Measurements from ENCODE around the gene MPHOSPH9. TPM values are rescaled to one million over a fixed set of nuclear protein-coding genes. Genes with fewer than 3 reads are reported as not detected.

The MPHOSPH9 gene
- total RNA-seq, 2 experiments from 2014 or later = 75.0 to 84.3 TPM

- CTCF ChIA-PET = interaction anchor here (0.5 kb wide), 1 partner anchor 201 kb away, joined by 3 read pairs; no protein-coding TSS in a partner anchor
- POLR2A ChIA-PET = interaction anchor here (0.6 kb wide), 1 partner anchor 28 kb away, joined by 8 read pairs; no protein-coding TSS in a partner anchor
Measured at GRCh38 chr12:123141615-123142517, 91.1 kb downstream of the MPHOSPH9 start.

- CTCF ChIA-PET = interaction anchor here (0.5 kb wide), 1 partner anchor 202 kb away, joined by 3 read pairs; no protein-coding TSS in a partner anchor
- POLR2A ChIA-PET = interaction anchor here (0.6 kb wide), 1 partner anchor 29 kb away, joined by 8 read pairs; no protein-coding TSS in a partner anchor
Measured at GRCh38 chr12:123140676-123141614, 92.0 kb downstream of the MPHOSPH9 start.

GRCh38 chr12:123139926-123140675 lies 92.8 kb downstream of the MPHOSPH9 start:
- CTCF ChIA-PET = no interaction called here

GRCh38 chr12:123135688-123136087 lies 97.3 kb downstream of the MPHOSPH9 start:
- POLR2A ChIA-PET = interaction anchor here (0.9 kb wide), 1 partner anchor 10 kb away, joined by 3 read pairs; no protein-coding TSS in a partner anchor
- CTCF ChIA-PET = interaction anchor here (1.3 kb wide), 1 partner anchor 13 kb away, joined by 3 read pairs; no protein-coding TSS in a partner anchor

More at GRCh38 chr12:123139926-123140675, 92.8 kb downstream of the MPHOSPH9 start:
- POLR2A ChIA-PET = no interaction called here

- CTCF ChIA-PET = interaction anchor here (0.5 to 1.3 kb wide), 2 partner anchors 12 to 44 kb away, joined by 3 to 4 read pairs; no protein-coding TSS in a partner anchor
Measured at GRCh38 chr12:123134826-123135225, 98.1 kb downstream of the MPHOSPH9 start.

GRCh38 chr12:123134271-123134671 lies 98.7 kb downstream of the MPHOSPH9 start:
- ChIA-PET CTCF (interaction anchor here (1.3 kb wide), 1 partner anchor 11 kb away, joined by 3 read pairs; no protein-coding TSS in a partner anchor), POLR2A (no interaction called here)

More at GRCh38 chr12:123134826-123135225, 98.1 kb downstream of the MPHOSPH9 start:
- POLR2A ChIA-PET = interaction anchor here (0.6 to 0.9 kb wide), 2 partner anchors 9 to 109 kb away, joined by 3 to 6 read pairs; no protein-coding TSS in a partner anchor

GRCh38 chr12:123133701-123134100 lies 99.2 kb downstream of the MPHOSPH9 start:
- ChIA-PET POLR2A (no interaction called here), CTCF (no interaction called here)

- ChIA-PET CTCF (no interaction called here), POLR2A (no interaction called here)
Measured at GRCh38 chr12:123132951-123133619, 99.9 kb downstream of the MPHOSPH9 start.

- CTCF ChIA-PET = interaction anchor here (0.8 kb wide), 1 partner anchor 179 kb away, joined by 3 read pairs; no protein-coding TSS in a partner anchor
- POLR2A ChIA-PET = no interaction called here
Measured at GRCh38 chr12:123131879-123132402, 101.0 kb downstream of the MPHOSPH9 start.

- POLR2A ChIA-PET = interaction anchor here (0.5 to 0.6 kb wide), 2 partner anchors 11 to 624 kb away, joined by 3 to 5 read pairs; no protein-coding TSS in a partner anchor
- CTCF ChIA-PET = no interaction called here
Measured at GRCh38 chr12:123131291-123131832, 101.6 kb downstream of the MPHOSPH9 start.

- ChIA-PET CTCF (no interaction called here), POLR2A (no interaction called here)
Measured at GRCh38 chr12:123129621-123130020, 103.3 kb downstream of the MPHOSPH9 start.

- ChIA-PET POLR2A (no interaction called here), CTCF (interaction anchor here (0.7 to 1.5 kb wide), 2 partner anchors 25 to 134 kb away, joined by 3 read pairs; no protein-coding TSS in a partner anchor)
Measured at GRCh38 chr12:123127182-123127495, 105.8 kb downstream of the MPHOSPH9 start.

- CTCF ChIA-PET = interaction anchor here (1.5 kb wide), 1 partner anchor 24 kb away, joined by 3 read pairs; no protein-coding TSS in a partner anchor
- POLR2A ChIA-PET = no interaction called here
Measured at GRCh38 chr12:123126294-123127181, 106.4 kb downstream of the MPHOSPH9 start.

GRCh38 chr12:123122626-123123025 lies 110.3 kb downstream of the MPHOSPH9 start:
- ChIA-PET POLR2A (no interaction called here), CTCF (interaction anchor here (0.6 to 1.2 kb wide), 2 partner anchors 12 to 345 kb away, joined by 3 to 5 read pairs; no protein-coding TSS in a partner anchor)

- ChIA-PET CTCF (no interaction called here), POLR2A (no interaction called here)
Measured at GRCh38 chr12:123121670-123122069, 111.3 kb downstream of the MPHOSPH9 start.

GRCh38 chr12:123120452-123121166 lies 112.3 kb downstream of the MPHOSPH9 start:
- ChIA-PET POLR2A (interaction anchor here (0.8 kb wide), 1 partner anchor 11 kb away, joined by 3 read pairs; no protein-coding TSS in a partner anchor), CTCF (interaction anchor here (1.0 kb wide), 1 partner anchor 45 kb away, joined by 4 read pairs; no protein-coding TSS in a partner anchor)

All from activated CD8-positive, alpha-beta memory T cell treated with anti-CD3 and anti-CD28 coated beads for 36 hours (primary cell).